ENCODE results near the gene AP1S1. TPM values are rescaled to one million over a fixed set of nuclear protein-coding genes. Genes with fewer than 3 reads are reported as not detected.

AP1S1 gene
- total and polyA plus RNA-seq, 2 donors (not counting 3 experiments of a cell fraction or from before 2014, with no cell fraction given) = 93.3 to 106 TPM

Small RNAs within 50 kb of the gene (microRNA-seq; reads per million reads assigned to microRNA genes)
- not detected for gene MIR4653 (ENCODE audit: borderline number of aligned reads, borderline replicate concordance)

Small RNAs within 50 kb of the gene (small RNA-seq; reads per million reads assigned to genes)
- gene MIR4653 (ENCODE audit: insufficient read depth, insufficient read length, low read depth, low replicate concordance) = not detected

Other genes starting within 250 kb of the AP1S1 start
- not detected in 2 replicates for gene MUC3A, start 204.9 kb upstream of the AP1S1 start, total RNA-seq
- not detected in 2 replicates for gene MUC3A, start 204.9 kb upstream of the AP1S1 start, polyA plus RNA-seq
- not detected in 2 replicates for gene MUC12, start 184.9 kb upstream of the AP1S1 start, total RNA-seq
- gene MUC12, start 184.9 kb upstream of the AP1S1 start, polyA plus RNA-seq = not detected in 2 replicates
- gene MUC17, start 134.4 kb upstream of the AP1S1 start, total RNA-seq = not detected in 2 replicates
- gene MUC17, start 134.4 kb upstream of the AP1S1 start, polyA plus RNA-seq = not detected in 2 replicates
- 21.8 and 25.1 TPM in 2 replicates for gene TRIM56, start 69.0 kb upstream of the AP1S1 start, total RNA-seq
- 1.9 and 2.3 TPM in 2 replicates for gene TRIM56, start 69.0 kb upstream of the AP1S1 start, polyA plus RNA-seq
- 2,296 and 2,645 TPM in 2 replicates for gene SERPINE1, start 27.4 kb upstream of the AP1S1 start, total RNA-seq
- gene SERPINE1, start 27.4 kb upstream of the AP1S1 start, polyA plus RNA-seq = 4,637 and 5,683 TPM in 2 replicates
- gene VGF, start 11.1 kb downstream of the AP1S1 start, total RNA-seq = not detected in 2 replicates
- 0.03 TPM in 1 of 2 replicates, not detected in the other for gene VGF, start 11.1 kb downstream of the AP1S1 start, polyA plus RNA-seq
- gene NAT16, start 25.8 kb downstream of the AP1S1 start, total RNA-seq = not detected in 2 replicates
- gene NAT16, start 25.8 kb downstream of the AP1S1 start, polyA plus RNA-seq = not detected in 2 replicates
- gene MOGAT3, start 46.6 kb downstream of the AP1S1 start, total RNA-seq = not detected in 2 replicates
- not detected in 2 replicates for gene MOGAT3, start 46.6 kb downstream of the AP1S1 start, polyA plus RNA-seq
- gene PLOD3, start 63.1 kb downstream of the AP1S1 start, total RNA-seq = 161 and 170 TPM in 2 replicates
- gene PLOD3, start 63.1 kb downstream of the AP1S1 start, polyA plus RNA-seq = 143 and 212 TPM in 2 replicates
- gene ZNHIT1, start 63.7 kb downstream of the AP1S1 start, total RNA-seq = 89.9 and 90.5 TPM in 2 replicates
- 74.1 and 77.1 TPM in 2 replicates for gene ZNHIT1, start 63.7 kb downstream of the AP1S1 start, polyA plus RNA-seq
- 9.3 and 11.3 TPM in 2 replicates for gene CLDN15, start 83.3 kb downstream of the AP1S1 start, total RNA-seq
- 17.7 and 21.1 TPM in 2 replicates for gene CLDN15, start 83.3 kb downstream of the AP1S1 start, polyA plus RNA-seq
- gene FIS1, start 90.6 kb downstream of the AP1S1 start, total RNA-seq = 132 and 187 TPM in 2 replicates
- 330 and 346 TPM in 2 replicates for gene FIS1, start 90.6 kb downstream of the AP1S1 start, polyA plus RNA-seq
- gene IFT22, start 167.3 kb downstream of the AP1S1 start, total RNA-seq = 26.1 and 28.7 TPM in 2 replicates
- gene IFT22, start 167.3 kb downstream of the AP1S1 start, polyA plus RNA-seq = 26.0 and 26.3 TPM in 2 replicates
- gene COL26A1, start 208.4 kb downstream of the AP1S1 start, total RNA-seq = not detected in 2 replicates
- gene COL26A1, start 208.4 kb downstream of the AP1S1 start, polyA plus RNA-seq = 0.03 TPM in 1 of 2 replicates, not detected in the other

Data from endothelial cell of umbilical vein (primary cell).